ACHN (cell line): ENCODE data around the gene TP53BP2.
"Not testable (repeated sequence)": the region's sequence is repeated elsewhere in the genome, so short reads cannot be mapped to it uniquely, and the experiment has no call there.

Experiments
- DNase-seq: peaks from one replicate; pipeline ENCODE4 v3.0.0-alpha.2; 2015
- in situ Hi-C: cut with HindIII; loops from 2 replicates; pipeline ENCODE4 v1.10.0; 2017; ENCODE audit warnings: low sequenced_read_pairs, low pct_ligation_motif_present, low pct_unique_long_range_greater_than_20kb

TP53BP2 gene

GRCh38 chr1:223834660-223835263 lies 11.0 kb downstream of the TP53BP2 start:
- no peak for DNase-seq

DNA sequence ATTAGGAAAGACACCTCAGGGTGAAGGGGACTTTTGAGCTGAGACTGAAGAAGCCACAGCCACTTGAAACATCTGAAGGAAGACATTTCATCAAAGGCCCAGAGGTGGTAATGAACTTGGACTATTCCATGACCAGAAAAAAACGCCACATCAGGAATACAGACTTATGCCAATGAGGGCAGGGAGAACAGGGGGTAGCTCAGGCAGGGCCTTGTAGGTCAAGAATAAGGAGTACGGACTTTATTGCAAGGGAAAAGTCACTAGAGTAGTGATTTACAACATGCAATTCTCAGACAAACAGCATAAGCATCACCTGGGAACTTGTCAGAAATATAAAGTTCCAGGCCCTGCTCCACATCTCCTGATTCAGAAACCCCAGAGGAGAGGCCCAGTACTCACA lies 11.8 kb downstream of the TP53BP2 start:
- in situ Hi-C loops = no loop called here
- DNase-seq = no peak

More at GRCh38 chr1:223834660-223835263, 11.0 kb downstream of the TP53BP2 start:
- in situ Hi-C loops = no loop called here

- in situ Hi-C loops = no loop called here
- peak; percentile 41 for DNase-seq
These were observed 13.2 kb downstream of the TP53BP2 start for GRCh38 chr1:223832637-223832943.

- DNase-seq = no peak
- in situ Hi-C loops = no loop called here
These were observed 13.8 kb downstream of the TP53BP2 start for GRCh38 chr1:223831755-223832636.

GRCh38 chr1:223829678-223830077 lies 16.1 kb downstream of the TP53BP2 start:
- in situ Hi-C loops = no loop called here
- no peak for DNase-seq

DNA sequence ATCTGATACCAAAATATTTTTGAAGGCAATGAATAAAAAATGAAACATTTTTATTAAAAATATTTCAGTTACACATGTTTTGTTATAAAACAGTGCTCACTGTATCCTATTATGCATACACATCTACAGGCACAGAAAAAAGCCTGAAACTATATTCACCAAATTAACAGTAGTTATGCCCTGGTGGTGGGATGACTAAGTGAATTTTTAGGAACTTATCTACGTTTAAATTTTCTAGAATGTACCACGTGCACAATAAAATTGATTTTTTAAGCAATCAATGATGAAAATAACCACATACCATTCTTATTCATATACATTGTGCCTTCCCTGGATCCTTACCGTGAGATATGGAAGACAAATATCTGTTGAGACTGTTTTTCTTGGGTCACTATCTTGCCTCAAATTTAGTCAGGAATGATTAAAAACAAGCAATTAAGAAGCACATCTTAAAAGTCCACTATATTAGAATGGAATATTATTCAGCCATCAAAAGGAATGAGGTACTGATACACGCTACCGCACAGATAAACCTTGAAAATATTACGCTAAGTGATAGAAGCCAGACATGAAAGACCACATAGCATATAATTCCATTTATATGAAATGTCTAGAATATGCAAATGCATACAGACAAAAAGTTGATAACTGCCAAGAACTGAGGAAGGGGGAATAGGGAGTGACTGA lies 17.4 kb downstream of the TP53BP2 start:
- no peak for DNase-seq
- in situ Hi-C loops = no loop called here

DNA sequence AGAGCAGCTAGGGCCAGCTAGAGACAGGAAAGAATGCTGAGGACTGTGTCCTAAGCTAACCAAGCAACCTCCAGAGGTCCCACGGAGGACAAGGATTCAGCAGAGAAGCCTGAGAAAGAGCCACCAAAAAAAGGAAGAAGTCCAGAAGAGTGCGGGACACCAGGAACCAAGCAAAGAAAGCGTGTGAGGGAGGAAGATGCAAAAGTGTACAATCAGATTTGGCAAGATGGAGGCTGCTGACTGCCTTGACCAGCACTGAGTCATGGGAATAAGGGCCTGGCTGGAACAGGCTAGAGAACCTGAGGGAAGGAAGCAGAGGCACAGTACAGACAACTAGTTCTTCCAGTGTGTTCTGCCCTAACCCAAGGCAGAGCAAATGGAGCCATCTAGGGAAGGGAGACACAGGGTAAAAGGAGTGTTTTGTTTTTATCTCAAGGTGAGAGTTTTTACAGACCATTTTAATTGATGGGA lies 18.5 kb downstream of the TP53BP2 start:
- no peak for DNase-seq
- in situ Hi-C loops = no loop called here

GRCh38 chr1:223825767-223826748 lies 19.7 kb downstream of the TP53BP2 start:
- DNase-seq = no peak
- in situ Hi-C loops = no loop called here

- no peak for DNase-seq
- in situ Hi-C loops = no loop called here
These were observed 21.0 kb downstream of the TP53BP2 start for GRCh38 chr1:223824712-223825111.

DNA sequence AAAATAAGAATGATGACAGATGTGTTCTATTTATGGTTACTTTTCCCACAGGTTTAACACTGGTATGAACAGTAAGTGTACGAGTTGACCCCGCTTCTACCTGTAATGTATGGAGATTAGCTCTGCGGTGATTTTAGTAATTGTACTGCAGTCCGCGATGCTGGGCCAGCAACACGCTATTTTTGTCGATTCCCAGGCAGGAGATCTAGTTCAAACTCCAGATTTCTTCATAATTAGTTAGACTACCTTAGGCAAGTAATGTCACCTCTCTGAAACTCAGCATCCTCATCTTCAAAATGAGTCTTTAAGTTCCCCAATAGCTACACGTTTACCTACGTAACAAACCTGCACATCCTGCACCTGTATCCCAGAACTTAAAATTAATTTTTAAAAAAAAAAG lies 21.5 kb downstream of the TP53BP2 start:
- in situ Hi-C loops = no loop called here
- DNase-seq = no peak

GRCh38 chr1:223820971-223821370 lies 24.8 kb downstream of the TP53BP2 start:
- no peak for DNase-seq
- in situ Hi-C loops = no loop called here

- DNase-seq = no peak
- in situ Hi-C loops = no loop called here
These were observed 25.3 kb downstream of the TP53BP2 start for GRCh38 chr1:223820515-223820858.

DNA sequence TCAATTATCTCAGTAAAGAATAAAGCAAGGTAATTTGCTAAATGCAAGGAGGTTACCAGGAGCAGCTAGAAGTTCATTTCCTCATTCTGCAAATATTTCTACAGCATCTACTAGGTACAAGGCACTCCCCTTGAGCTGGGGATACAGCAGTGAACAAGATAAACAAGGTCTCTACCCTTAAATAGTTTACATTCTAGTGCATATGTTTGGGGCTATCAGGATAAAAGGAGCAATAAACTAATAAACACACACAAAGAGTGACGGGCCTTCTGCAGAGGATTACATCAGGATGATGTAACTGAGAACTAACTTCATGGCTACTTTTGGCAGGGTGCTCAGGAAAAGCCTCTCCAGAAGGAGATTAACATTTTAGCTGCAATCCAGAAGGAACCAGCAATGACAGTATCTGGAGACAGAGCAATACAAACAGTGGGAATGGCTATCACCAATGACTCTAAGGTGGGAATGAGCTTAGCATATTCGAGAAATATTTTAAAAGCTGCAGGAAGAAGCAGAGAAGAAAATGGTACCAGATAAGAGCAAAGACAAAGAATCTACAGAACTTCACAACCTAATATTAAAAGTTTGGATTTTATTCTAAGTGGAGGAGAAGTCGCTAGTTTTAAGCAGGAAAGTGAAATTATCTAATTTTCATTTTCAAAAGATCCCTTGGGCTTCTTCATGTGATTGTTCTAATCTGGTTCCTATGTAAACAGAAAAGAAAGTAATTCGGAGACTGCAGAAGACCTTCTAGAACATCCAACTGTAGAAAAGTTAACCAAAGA lies 25.8 kb downstream of the TP53BP2 start:
- no peak for DNase-seq
- in situ Hi-C loops = no loop called here

- in situ Hi-C loops, DNase-seq: not testable (repeated sequence)
These were observed 28.5 kb downstream of the TP53BP2 start for GRCh38 chr1:223817265-223817664.

DNA sequence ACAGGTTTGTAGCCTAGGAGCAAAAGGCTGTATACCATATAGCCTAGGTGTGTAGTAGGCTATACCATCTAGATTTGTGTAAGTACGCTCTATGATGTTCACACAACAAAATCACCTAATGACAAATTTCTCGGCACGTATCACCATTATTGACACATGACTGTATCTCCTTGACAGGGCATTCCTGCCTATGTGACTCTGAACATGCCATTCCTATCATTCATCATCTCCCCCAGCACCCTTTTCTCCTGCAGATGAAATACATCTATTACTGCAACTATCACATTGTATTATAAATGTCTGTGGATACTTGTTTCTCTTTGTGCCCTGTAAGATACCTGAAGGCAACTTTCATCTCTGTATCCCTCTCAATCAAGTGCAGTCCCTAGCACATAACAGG lies 29.9 kb downstream of the TP53BP2 start:
- in situ Hi-C loops = no loop called here
- peak; percentile 80 for DNase-seq

DNA sequence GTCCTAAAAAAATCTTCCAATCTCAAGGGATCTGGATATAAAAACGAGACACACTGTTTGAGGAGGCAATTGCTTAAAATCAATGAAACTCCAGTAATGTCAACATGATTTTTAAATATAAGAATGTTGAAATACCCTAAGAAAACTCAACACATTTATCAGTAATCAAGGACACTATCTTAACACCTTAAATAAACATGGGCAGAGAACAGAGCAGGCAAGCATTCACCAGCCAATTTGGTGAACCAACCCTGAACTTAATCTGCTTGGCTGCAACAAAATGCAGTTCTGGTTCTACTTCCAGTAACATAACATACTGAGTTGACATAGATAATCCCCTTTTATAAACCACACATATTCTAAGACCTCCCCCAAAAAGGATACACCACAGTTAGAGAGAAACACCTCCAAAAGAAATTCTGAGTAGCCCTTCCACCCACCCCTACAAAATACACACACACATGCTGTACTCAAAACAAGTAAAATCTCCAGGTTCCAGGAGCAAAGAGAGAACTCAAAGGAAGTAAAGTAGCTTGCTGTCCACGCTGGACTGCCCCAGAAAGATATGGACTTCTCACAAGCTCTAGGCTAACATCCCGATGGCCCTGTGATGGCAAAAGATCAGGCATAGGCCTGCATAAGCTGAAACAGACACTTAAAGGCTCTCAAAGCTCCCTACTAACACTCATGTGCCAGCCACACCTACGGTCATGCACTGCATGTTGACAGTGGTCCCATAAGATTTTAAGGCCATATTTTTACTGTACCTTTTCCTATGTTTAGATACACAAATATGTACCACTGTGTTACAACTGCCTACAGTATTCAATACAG lies 30.5 kb downstream of the TP53BP2 start:
- DNase-seq = no peak
- in situ Hi-C loops = no loop called here

- DNase-seq = no peak
- in situ Hi-C loops = no loop called here
These were observed 32.1 kb downstream of the TP53BP2 start for GRCh38 chr1:223813645-223814044.
